ENCODE results near the gene RAB11FIP4. TPM values are rescaled to one million over a fixed set of nuclear protein-coding genes. Genes with fewer than 3 reads are reported as not detected.

The RAB11FIP4 gene
- total RNA-seq, 1 experiment from 2014 or later: 54.9 TPM

DNA sequence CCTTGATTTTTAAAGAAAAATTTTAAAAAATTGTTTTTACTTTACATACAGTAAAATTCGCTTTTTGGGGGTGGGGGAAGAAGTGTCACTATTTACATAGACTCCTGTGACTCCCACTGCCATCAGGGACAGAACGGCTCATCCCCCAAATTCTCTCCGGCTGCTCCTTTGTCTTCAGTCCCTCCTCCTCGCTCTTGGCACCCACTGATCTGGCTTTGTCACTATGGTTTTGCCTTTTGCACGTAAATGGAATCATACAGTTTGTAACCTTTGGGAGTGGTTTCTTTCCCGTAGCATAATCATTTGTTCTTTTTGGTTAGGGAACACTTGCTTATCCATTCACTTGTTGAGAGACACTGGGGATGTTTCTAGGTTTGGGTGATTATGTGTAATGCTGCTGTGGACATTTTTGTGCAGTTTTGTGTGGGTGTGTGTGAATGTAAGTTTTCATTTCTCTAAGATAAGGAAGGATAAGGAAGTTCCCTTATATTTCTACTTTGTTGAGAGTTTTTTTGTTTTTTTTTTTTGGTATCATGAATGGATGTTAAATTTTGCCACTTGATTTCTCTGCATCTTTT lies 27.4 kb downstream of the RAB11FIP4 start:
- Mint-ChIP-seq H3K27me3 (ENCODE audit: low read depth) (no peaks in the 10 kb centered on the region; the same call in 1 of the 2 replicates), H3K27ac (peak overlapping the region; percentile 2; the same call in 1 of the 2 replicates)

DNA sequence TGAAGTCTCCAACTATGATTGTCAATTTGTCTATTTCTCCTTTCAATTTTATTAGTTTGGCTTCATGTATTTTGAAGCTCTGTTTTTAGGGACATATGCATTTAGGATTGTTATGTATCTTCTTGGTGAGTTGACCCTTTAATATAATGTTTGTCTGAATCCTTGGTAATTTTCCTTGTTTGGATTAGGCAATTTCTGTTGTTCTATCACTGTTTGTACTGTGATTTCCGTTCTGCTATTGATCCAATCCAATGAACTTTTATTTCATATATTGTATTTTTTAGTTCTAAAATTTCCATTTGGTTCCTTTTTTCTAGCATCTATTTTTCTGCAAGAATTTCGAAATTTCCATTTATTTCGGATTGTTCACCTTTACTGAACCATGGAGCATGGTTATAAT lies 31.0 kb downstream of the RAB11FIP4 start:
- ATAC-seq (no peak), DNase-seq (ENCODE audit: low spot score) (no peak)
- Mint-ChIP-seq H3K27ac (no peak overlapping the region), H3K27me3 (ENCODE audit: low read depth) (no peaks in the 10 kb centered on the region; the same call in 1 of the 2 replicates), H3K4me1 (peaks cover 20% of the 10 kb centered on the region), H3K9me3 (no peaks in the 10 kb centered on the region), H3K36me3 (no peaks in the 10 kb centered on the region), H3K4me3 (no peak overlapping the region)
- ChIA-PET POLR2A (interaction anchor here (0.6 kb wide), 1 partner anchor 53 kb away, joined by 8 read pairs; no protein-coding TSS in a partner anchor), CTCF (interaction anchor here (1.6 to 2.2 kb wide), 2 partner anchors 8 to 15 kb away, joined by 3 to 7 read pairs; no protein-coding TSS in a partner anchor)
- no peak for TF ChIP-seq HMGA2 (CRISPR knock-in tag; IDR thresholded peaks at IDR 0.05)
- TF ChIP-seq ZNF671 (CRISPR knock-in tag; IDR thresholded peaks at IDR 0.05): no peak
- TF ChIP-seq ATF1 (CRISPR knock-in tag; IDR thresholded peaks at IDR 0.05): no peak
- TF ChIP-seq, protein P1, sequence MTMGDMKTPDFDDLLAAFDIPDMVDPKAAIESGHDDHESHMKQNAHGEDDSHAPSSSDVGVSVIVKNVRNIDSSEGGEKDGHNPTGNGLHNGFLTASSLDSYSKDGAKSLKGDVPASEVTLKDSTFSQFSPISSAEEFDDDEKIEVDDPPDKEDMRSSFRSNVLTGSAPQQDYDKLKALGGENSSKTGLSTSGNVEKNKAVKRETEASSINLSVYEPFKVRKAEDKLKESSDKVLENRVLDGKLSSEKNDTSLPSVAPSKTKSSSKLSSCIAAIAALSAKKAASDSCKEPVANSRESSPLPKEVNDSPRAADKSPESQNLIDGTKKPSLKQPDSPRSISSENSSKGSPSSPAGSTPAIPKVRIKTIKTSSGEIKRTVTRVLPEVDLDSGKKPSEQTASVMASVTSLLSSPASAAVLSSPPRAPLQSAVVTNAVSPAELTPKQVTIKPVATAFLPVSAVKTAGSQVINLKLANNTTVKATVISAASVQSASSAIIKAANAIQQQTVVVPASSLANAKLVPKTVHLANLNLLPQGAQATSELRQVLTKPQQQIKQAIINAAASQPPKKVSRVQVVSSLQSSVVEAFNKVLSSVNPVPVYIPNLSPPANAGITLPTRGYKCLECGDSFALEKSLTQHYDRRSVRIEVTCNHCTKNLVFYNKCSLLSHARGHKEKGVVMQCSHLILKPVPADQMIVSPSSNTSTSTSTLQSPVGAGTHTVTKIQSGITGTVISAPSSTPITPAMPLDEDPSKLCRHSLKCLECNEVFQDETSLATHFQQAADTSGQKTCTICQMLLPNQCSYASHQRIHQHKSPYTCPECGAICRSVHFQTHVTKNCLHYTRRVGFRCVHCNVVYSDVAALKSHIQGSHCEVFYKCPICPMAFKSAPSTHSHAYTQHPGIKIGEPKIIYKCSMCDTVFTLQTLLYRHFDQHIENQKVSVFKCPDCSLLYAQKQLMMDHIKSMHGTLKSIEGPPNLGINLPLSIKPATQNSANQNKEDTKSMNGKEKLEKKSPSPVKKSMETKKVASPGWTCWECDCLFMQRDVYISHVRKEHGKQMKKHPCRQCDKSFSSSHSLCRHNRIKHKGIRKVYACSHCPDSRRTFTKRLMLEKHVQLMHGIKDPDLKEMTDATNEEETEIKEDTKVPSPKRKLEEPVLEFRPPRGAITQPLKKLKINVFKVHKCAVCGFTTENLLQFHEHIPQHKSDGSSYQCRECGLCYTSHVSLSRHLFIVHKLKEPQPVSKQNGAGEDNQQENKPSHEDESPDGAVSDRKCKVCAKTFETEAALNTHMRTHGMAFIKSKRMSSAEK (CRISPR knock-in tag; IDR thresholded peaks at IDR 0.05; ENCODE audit: borderline replicate concordance): no peak
- TF ChIP-seq SOX15 (CRISPR knock-in tag; IDR thresholded peaks at IDR 0.05): no peak
- no peak for TF ChIP-seq ZBTB21 (CRISPR knock-in tag; IDR thresholded peaks at IDR 0.05; ENCODE audit: borderline replicate concordance)
- TF ChIP-seq, protein P2, sequence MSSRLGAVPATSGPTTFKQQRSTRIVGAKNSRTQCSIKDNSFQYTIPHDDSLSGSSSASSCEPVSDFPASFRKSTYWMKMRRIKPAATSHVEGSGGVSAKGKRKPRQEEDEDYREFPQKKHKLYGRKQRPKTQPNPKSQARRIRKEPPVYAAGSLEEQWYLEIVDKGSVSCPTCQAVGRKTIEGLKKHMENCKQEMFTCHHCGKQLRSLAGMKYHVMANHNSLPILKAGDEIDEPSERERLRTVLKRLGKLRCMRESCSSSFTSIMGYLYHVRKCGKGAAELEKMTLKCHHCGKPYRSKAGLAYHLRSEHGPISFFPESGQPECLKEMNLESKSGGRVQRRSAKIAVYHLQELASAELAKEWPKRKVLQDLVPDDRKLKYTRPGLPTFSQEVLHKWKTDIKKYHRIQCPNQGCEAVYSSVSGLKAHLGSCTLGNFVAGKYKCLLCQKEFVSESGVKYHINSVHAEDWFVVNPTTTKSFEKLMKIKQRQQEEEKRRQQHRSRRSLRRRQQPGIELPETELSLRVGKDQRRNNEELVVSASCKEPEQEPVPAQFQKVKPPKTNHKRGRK (CRISPR knock-in tag; IDR thresholded peaks at IDR 0.05; ENCODE audit: borderline replicate concordance): no peak
- TF ChIP-seq, protein P3, sequence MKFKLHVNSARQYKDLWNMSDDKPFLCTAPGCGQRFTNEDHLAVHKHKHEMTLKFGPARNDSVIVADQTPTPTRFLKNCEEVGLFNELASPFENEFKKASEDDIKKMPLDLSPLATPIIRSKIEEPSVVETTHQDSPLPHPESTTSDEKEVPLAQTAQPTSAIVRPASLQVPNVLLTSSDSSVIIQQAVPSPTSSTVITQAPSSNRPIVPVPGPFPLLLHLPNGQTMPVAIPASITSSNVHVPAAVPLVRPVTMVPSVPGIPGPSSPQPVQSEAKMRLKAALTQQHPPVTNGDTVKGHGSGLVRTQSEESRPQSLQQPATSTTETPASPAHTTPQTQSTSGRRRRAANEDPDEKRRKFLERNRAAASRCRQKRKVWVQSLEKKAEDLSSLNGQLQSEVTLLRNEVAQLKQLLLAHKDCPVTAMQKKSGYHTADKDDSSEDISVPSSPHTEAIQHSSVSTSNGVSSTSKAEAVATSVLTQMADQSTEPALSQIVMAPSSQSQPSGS (CRISPR knock-in tag; IDR thresholded peaks at IDR 0.05; ENCODE audit: borderline replicate concordance, low read depth): no peak
- TF ChIP-seq JAZF1 (CRISPR knock-in tag; IDR thresholded peaks at IDR 0.05): no peak
- TF ChIP-seq, protein P4, sequence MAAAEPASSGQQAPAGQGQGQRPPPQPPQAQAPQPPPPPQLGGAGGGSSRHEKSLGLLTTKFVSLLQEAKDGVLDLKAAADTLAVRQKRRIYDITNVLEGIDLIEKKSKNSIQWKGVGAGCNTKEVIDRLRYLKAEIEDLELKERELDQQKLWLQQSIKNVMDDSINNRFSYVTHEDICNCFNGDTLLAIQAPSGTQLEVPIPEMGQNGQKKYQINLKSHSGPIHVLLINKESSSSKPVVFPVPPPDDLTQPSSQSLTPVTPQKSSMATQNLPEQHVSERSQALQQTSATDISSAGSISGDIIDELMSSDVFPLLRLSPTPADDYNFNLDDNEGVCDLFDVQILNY (CRISPR knock-in tag; IDR thresholded peaks at IDR 0.05): no peak
- TF ChIP-seq, protein P5, sequence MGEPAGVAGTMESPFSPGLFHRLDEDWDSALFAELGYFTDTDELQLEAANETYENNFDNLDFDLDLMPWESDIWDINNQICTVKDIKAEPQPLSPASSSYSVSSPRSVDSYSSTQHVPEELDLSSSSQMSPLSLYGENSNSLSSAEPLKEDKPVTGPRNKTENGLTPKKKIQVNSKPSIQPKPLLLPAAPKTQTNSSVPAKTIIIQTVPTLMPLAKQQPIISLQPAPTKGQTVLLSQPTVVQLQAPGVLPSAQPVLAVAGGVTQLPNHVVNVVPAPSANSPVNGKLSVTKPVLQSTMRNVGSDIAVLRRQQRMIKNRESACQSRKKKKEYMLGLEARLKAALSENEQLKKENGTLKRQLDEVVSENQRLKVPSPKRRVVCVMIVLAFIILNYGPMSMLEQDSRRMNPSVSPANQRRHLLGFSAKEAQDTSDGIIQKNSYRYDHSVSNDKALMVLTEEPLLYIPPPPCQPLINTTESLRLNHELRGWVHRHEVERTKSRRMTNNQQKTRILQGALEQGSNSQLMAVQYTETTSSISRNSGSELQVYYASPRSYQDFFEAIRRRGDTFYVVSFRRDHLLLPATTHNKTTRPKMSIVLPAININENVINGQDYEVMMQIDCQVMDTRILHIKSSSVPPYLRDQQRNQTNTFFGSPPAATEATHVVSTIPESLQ (CRISPR knock-in tag; IDR thresholded peaks at IDR 0.05): no peak
- TF ChIP-seq, protein P6, sequence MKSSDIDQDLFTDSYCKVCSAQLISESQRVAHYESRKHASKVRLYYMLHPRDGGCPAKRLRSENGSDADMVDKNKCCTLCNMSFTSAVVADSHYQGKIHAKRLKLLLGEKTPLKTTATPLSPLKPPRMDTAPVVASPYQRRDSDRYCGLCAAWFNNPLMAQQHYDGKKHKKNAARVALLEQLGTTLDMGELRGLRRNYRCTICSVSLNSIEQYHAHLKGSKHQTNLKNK (CRISPR knock-in tag; IDR thresholded peaks at IDR 0.05): no peak

More for the DNA sequence above, 27.4 kb downstream of the RAB11FIP4 start:
- no peak for DNase-seq (ENCODE audit: low spot score)
- H3K4me1 Mint-ChIP-seq: peaks cover 13% of the 10 kb centered on the region
- ChIA-PET POLR2A (interaction anchor here (0.6 kb wide), 1 partner anchor 38 kb away, joined by 7 read pairs; no protein-coding TSS in a partner anchor), CTCF (interaction anchor here (0.9 to 1.2 kb wide), 2 partner anchors 18 to 30 kb away, joined by 4 to 6 read pairs; no protein-coding TSS in a partner anchor)
- TF ChIP-seq RELA (CRISPR knock-in tag; IDR thresholded peaks at IDR 0.05; ENCODE audit: borderline replicate concordance) (no peak), NR2C2 (CRISPR knock-in tag; IDR thresholded peaks at IDR 0.05) (no peak), ZNF219 (CRISPR knock-in tag; IDR thresholded peaks at IDR 0.05; ENCODE audit: borderline replicate concordance) (no peak), TP53 (CRISPR knock-in tag; IDR thresholded peaks at IDR 0.05) (no peak)
- TF ChIP-seq, protein P7, sequence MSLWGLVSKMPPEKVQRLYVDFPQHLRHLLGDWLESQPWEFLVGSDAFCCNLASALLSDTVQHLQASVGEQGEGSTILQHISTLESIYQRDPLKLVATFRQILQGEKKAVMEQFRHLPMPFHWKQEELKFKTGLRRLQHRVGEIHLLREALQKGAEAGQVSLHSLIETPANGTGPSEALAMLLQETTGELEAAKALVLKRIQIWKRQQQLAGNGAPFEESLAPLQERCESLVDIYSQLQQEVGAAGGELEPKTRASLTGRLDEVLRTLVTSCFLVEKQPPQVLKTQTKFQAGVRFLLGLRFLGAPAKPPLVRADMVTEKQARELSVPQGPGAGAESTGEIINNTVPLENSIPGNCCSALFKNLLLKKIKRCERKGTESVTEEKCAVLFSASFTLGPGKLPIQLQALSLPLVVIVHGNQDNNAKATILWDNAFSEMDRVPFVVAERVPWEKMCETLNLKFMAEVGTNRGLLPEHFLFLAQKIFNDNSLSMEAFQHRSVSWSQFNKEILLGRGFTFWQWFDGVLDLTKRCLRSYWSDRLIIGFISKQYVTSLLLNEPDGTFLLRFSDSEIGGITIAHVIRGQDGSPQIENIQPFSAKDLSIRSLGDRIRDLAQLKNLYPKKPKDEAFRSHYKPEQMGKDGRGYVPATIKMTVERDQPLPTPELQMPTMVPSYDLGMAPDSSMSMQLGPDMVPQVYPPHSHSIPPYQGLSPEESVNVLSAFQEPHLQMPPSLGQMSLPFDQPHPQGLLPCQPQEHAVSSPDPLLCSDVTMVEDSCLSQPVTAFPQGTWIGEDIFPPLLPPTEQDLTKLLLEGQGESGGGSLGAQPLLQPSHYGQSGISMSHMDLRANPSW (CRISPR knock-in tag; conservative IDR thresholded peaks at IDR 0.05; ENCODE audit: low read depth): no peak
- TF ChIP-seq, protein P6 (CRISPR knock-in tag; IDR thresholded peaks at IDR 0.05): no peak
- TF ChIP-seq, protein P8, sequence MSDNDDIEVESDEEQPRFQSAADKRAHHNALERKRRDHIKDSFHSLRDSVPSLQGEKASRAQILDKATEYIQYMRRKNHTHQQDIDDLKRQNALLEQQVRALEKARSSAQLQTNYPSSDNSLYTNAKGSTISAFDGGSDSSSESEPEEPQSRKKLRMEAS (CRISPR knock-in tag; IDR thresholded peaks at IDR 0.05): no peak
- TF ChIP-seq, protein P9, sequence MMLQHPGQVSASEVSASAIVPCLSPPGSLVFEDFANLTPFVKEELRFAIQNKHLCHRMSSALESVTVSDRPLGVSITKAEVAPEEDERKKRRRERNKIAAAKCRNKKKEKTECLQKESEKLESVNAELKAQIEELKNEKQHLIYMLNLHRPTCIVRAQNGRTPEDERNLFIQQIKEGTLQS (CRISPR knock-in tag; conservative IDR thresholded peaks at IDR 0.05): no peak
- no peak for ATAC-seq
- no peaks in the 10 kb centered on the region for H3K36me3 Mint-ChIP-seq
- no peak overlapping the region for H3K4me3 Mint-ChIP-seq
- no peaks in the 10 kb centered on the region for H3K9me3 Mint-ChIP-seq

All from WTC11 (cell line).